ENCODE results near the gene BRD3OS.

Gene BRD3OS

DNA sequence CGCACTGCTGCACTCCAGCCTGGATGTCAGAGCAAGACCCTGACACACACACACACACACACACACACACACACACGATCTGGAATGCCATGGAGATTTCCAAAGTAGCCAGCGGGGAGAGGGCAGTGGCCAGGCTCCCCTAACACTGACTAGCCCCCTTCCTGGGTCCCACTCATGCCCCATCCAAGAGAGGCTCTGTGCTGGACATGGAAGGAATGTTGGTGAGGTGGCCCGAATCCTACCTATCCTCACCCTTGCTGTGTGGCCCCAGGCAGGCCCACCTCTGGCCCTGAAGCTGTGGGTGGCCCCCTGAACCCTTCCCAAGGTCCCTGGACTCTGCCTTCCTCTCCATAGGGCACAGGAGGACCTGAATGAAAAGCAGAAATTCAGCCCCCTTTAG lies 35.3 kb downstream of the BRD3OS start:
- TF ChIP-seq EZH2 (IDR thresholded peaks at IDR 0.05; ENCODE audit: borderline replicate concordance, low read depth, low read length, severe bottlenecking), result no peak
- TF ChIP-seq, protein P1, sequence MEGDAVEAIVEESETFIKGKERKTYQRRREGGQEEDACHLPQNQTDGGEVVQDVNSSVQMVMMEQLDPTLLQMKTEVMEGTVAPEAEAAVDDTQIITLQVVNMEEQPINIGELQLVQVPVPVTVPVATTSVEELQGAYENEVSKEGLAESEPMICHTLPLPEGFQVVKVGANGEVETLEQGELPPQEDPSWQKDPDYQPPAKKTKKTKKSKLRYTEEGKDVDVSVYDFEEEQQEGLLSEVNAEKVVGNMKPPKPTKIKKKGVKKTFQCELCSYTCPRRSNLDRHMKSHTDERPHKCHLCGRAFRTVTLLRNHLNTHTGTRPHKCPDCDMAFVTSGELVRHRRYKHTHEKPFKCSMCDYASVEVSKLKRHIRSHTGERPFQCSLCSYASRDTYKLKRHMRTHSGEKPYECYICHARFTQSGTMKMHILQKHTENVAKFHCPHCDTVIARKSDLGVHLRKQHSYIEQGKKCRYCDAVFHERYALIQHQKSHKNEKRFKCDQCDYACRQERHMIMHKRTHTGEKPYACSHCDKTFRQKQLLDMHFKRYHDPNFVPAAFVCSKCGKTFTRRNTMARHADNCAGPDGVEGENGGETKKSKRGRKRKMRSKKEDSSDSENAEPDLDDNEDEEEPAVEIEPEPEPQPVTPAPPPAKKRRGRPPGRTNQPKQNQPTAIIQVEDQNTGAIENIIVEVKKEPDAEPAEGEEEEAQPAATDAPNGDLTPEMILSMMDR (IDR thresholded peaks at IDR 0.05; ENCODE audit: borderline replicate concordance, extremely low read depth, low read length, poor library complexity, severe bottlenecking), result no peak
- H4K20me1 ChIP-seq (ENCODE audit: insufficient read depth, low read length), result peaks cover 98% of the 10 kb centered on the region
- no peaks in the 10 kb centered on the region for H3K9me3 ChIP-seq (ENCODE audit: insufficient read depth, low read length, severe bottlenecking)
- H3K27me3 ChIP-seq (ENCODE audit: insufficient read depth, low read length, poor library complexity), result no peaks in the 10 kb centered on the region
- H3K4me1 ChIP-seq (ENCODE audit: insufficient read depth, low read length), result peaks cover 14% of the 10 kb centered on the region
- H3K9ac ChIP-seq (ENCODE audit: low read depth, low read length), result no peak overlapping the region
- no peak overlapping the region for H3K27ac ChIP-seq (ENCODE audit: low read length)
- H2AFZ ChIP-seq (ENCODE audit: low read depth, low read length), result no peak overlapping the region
- no peak for DNase-seq
- H3K79me2 ChIP-seq (ENCODE audit: insufficient read depth, low read length), result peaks cover 100% of the 10 kb centered on the region
- peaks cover 21% of the 10 kb centered on the region; the same call in 1 of the 2 replicates for H3K36me3 ChIP-seq (ENCODE audit: insufficient read depth, low read length)
- H3K4me3 ChIP-seq (ENCODE audit: low read depth in 1 of 2, low read length in 2 of 2), result no peak overlapping the region
- H3K4me2 ChIP-seq (ENCODE audit: insufficient read depth, low read length), result no peak overlapping the region
- no peak for ATAC-seq (ENCODE audit: insufficient read depth, low read depth)

- Histone ChIP-seq H2AFZ (ENCODE audit: low read depth, low read length) (no peak overlapping the region), H3K79me2 (ENCODE audit: insufficient read depth, low read length) (peaks cover 100% of the 10 kb centered on the region), H3K9me3 (ENCODE audit: insufficient read depth, low read length, severe bottlenecking) (no peaks in the 10 kb centered on the region), H3K27ac (ENCODE audit: low read length) (no peak overlapping the region), H3K4me1 (ENCODE audit: insufficient read depth, low read length) (peaks cover 20% of the 10 kb centered on the region), H3K36me3 (ENCODE audit: insufficient read depth, low read length) (peaks cover 15% of the 10 kb centered on the region; the same call in 1 of the 2 replicates), H3K9ac (ENCODE audit: low read depth, low read length) (no peak overlapping the region), H3K4me3 (ENCODE audit: low read depth in 1 of 2, low read length in 2 of 2) (no peak overlapping the region), H3K27me3 (ENCODE audit: insufficient read depth, low read length, poor library complexity) (no peaks in the 10 kb centered on the region), H4K20me1 (ENCODE audit: insufficient read depth, low read length) (peaks cover 98% of the 10 kb centered on the region), H3K4me2 (ENCODE audit: insufficient read depth, low read length) (no peak overlapping the region)
- no peak for ATAC-seq (ENCODE audit: insufficient read depth, low read depth)
- no peak for DNase-seq
- TF ChIP-seq, protein P1 (IDR thresholded peaks at IDR 0.05; ENCODE audit: borderline replicate concordance, extremely low read depth, low read length, poor library complexity, severe bottlenecking), result no peak
- no peak for TF ChIP-seq EZH2 (IDR thresholded peaks at IDR 0.05; ENCODE audit: borderline replicate concordance, low read depth, low read length, severe bottlenecking)
Observed at GRCh38 chr9:134061019-134061687, 35.9 kb downstream of the BRD3OS start.

GRCh38 chr9:134061688-134062371 lies 36.5 kb downstream of the BRD3OS start:
- H2AFZ ChIP-seq (ENCODE audit: low read depth, low read length), result no peak overlapping the region
- peaks cover 91% of the 10 kb centered on the region for H4K20me1 ChIP-seq (ENCODE audit: insufficient read depth, low read length)
- TF ChIP-seq, protein P1 (IDR thresholded peaks at IDR 0.05; ENCODE audit: borderline replicate concordance, extremely low read depth, low read length, poor library complexity, severe bottlenecking), result no peak
- TF ChIP-seq EZH2 (IDR thresholded peaks at IDR 0.05; ENCODE audit: borderline replicate concordance, low read depth, low read length, severe bottlenecking), result no peak
- DNase-seq, result no peak
- peaks cover 21% of the 10 kb centered on the region for H3K4me1 ChIP-seq (ENCODE audit: insufficient read depth, low read length)
- peaks cover 100% of the 10 kb centered on the region for H3K79me2 ChIP-seq (ENCODE audit: insufficient read depth, low read length)
- peaks cover 15% of the 10 kb centered on the region; the same call in 1 of the 2 replicates for H3K36me3 ChIP-seq (ENCODE audit: insufficient read depth, low read length)
- H3K27ac ChIP-seq (ENCODE audit: low read length), result no peak overlapping the region
- no peaks in the 10 kb centered on the region for H3K27me3 ChIP-seq (ENCODE audit: insufficient read depth, low read length, poor library complexity)
- no peak for ATAC-seq (ENCODE audit: insufficient read depth, low read depth)
- no peak overlapping the region for H3K9ac ChIP-seq (ENCODE audit: low read depth, low read length)
- H3K4me2 ChIP-seq (ENCODE audit: insufficient read depth, low read length), result no peak overlapping the region
- no peaks in the 10 kb centered on the region for H3K9me3 ChIP-seq (ENCODE audit: insufficient read depth, low read length, severe bottlenecking)
- H3K4me3 ChIP-seq (ENCODE audit: low read depth in 1 of 2, low read length in 2 of 2), result no peak overlapping the region
